Endothelial cell of umbilical vein (primary cell): Measurements from ENCODE around the gene TRAPPC2L. TPM values are rescaled to one million over a fixed set of nuclear protein-coding genes. Genes with fewer than 3 reads are reported as not detected.

ENCODE experiments used
- BruUV-seq: library from RNA; stranded (reverse); fragments of 400-500 nt; replicated peaks from 2 replicates; lab custom pipeline; 2021; lab: Mats Ljungman, UMichigan
- CTCF ChIA-PET: fragments of 300-600, 350-600 bp; sonication (Branson Sonifier 250); formaldehyde crosslinking; loops from one replicate; lab custom pipeline; 2021; ENCODE audit warnings: antibody characterized with exemption, inconsistent platforms; lab: Charles Lee
- POLR2A ChIA-PET: fragments of 300-600, 350-600 bp; sonication (Branson Sonifier 250); formaldehyde crosslinking; loops from one replicate; lab custom pipeline; 2021; ENCODE audit warnings: antibody characterized with exemption, inconsistent platforms; lab: Charles Lee
- DNase-seq: peaks from one replicate; pipeline ENCODE4 v3.0.0-alpha.2; 2011; ENCODE audit warnings: low read depth, low spot score
- FAIRE-seq: peaks from 2 replicates; lab custom pipeline; 2011; peaks lifted over from hg19 to GRCh38; lab: Jason Lieb, UNC
- H2AFZ ChIP-seq: 2 replicates; pipeline ENCODE4 v1.6.0; 2012; ENCODE audit warnings: low read depth, low read length, control low read depth, inconsistent platforms
- H3K27ac ChIP-seq: 2 replicates; pipeline ENCODE4 v1.5.1; 2011; ENCODE audit warnings: low read depth, mild to moderate bottlenecking, control low read depth, low read length, moderate library complexity; ENCODE audit not compliant: insufficient read depth
- H3K27me3 ChIP-seq, 2 experiments: 2 replicates each; pipeline versions ENCODE4 v1.6.0 to v1.6.1; 2011; ENCODE audit warnings: low read length in 2 of 2, mixed read lengths in 1 of 2; ENCODE audit not compliant: control insufficient read depth in 2 of 2, insufficient read depth in 2 of 2
- H3K36me3 ChIP-seq, 2 experiments: 2 replicates in 1 of 2; 3 replicates in 1 of 2; pipeline ENCODE4 v1.5.1; 2011; ENCODE audit warnings: low read length in 2 of 2, mild to moderate bottlenecking in 1 of 2, moderate library complexity in 1 of 2; ENCODE audit not compliant: control insufficient read depth in 2 of 2, insufficient read depth in 2 of 2; ENCODE audit errors: extremely low read depth in 1 of 2
- H3K4me1 ChIP-seq: 3 replicates; pipeline ENCODE4 v1.5.1; 2011; ENCODE audit warnings: mild to moderate bottlenecking, low read length; ENCODE audit not compliant: control insufficient read depth, insufficient read depth; ENCODE audit errors: extremely low read depth
- H3K4me2 ChIP-seq: 2 replicates; pipeline ENCODE4 v1.6.1; 2011; ENCODE audit warnings: low read length, control low read depth, mixed read lengths; ENCODE audit not compliant: insufficient read depth
- H3K4me3 ChIP-seq, 3 experiments: fragments of 200-600 bp in 1 of 3; sonication (generic), shearing (Covaris generic) in 1 of 3; replicated peaks in 1 of 3; 2 replicates each; pipeline ENCODE4 v1.5.1; 2011 to 2016; ENCODE audit warnings: control low read depth in 3 of 3, low read length in 3 of 3, mild to moderate bottlenecking in 2 of 3, inconsistent platforms in 1 of 3, low read depth in 1 of 3, moderate library complexity in 1 of 3; ENCODE audit not compliant: insufficient read depth in 1 of 3
- H3K79me2 ChIP-seq: 2 replicates; pipeline ENCODE4 v1.6.0; 2012; ENCODE audit warnings: low read length, inconsistent platforms; ENCODE audit not compliant: control insufficient read depth, insufficient read depth
- H3K9ac ChIP-seq: replicated peaks from 2 replicates; pipeline ENCODE3; 2011; ENCODE audit warnings: low read length, control low read depth; ENCODE audit not compliant: insufficient read depth; ENCODE audit errors: extremely low read depth
- H3K9me1 ChIP-seq: replicated peaks from 3 replicates; pipeline ENCODE4 v1.6.0; 2011; ENCODE audit warnings: mild to moderate bottlenecking, low read length; ENCODE audit not compliant: control insufficient read depth, insufficient read depth; ENCODE audit errors: extremely low read depth
- H3K9me3 ChIP-seq: replicated peaks from 2 replicates; pipeline ENCODE4 v1.5.1; 2012; ENCODE audit warnings: low read length, inconsistent platforms; ENCODE audit not compliant: control insufficient read depth, insufficient read depth
- H4K20me1 ChIP-seq: replicated peaks from 2 replicates; pipeline ENCODE3; 2011; ENCODE audit warnings: mild to moderate bottlenecking, low read length; ENCODE audit not compliant: control insufficient read depth, insufficient read depth; ENCODE audit errors: extremely low read depth
- EZH2 ChIP-seq: IDR thresholded peaks from 2 replicates; pipeline ENCODE4 v1.6.1; 2012; ENCODE audit warnings: borderline replicate concordance, low read depth, mild to moderate bottlenecking, moderate library complexity, low read length, inconsistent platforms; ENCODE audit not compliant: severe bottlenecking
- GATA2 ChIP-seq: IDR thresholded peaks from 2 replicates; pipeline ENCODE4 v1.7.0; 2011; ENCODE audit warnings: low read depth, mild to moderate bottlenecking, moderate library complexity, mixed read lengths, low read length; ENCODE audit not compliant: insufficient read length, insufficient read depth
- MAX ChIP-seq: IDR thresholded peaks from 2 replicates; pipeline ENCODE4 v1.6.1; 2011; ENCODE audit not compliant: insufficient read depth, insufficient read length
- MYC ChIP-seq: IDR thresholded peaks from one replicate; pipeline ENCODE4 v1.6.1; 2011; ENCODE audit warnings: mild to moderate bottlenecking, low read depth, low read length
- POLR2AphosphoS5 ChIP-seq: IDR thresholded peaks from 2 replicates; pipeline ENCODE4 v1.6.1; 2012; ENCODE audit warnings: low read depth, mild to moderate bottlenecking, control low read depth, low read length, moderate library complexity; ENCODE audit not compliant: insufficient read depth
- dilution Hi-C: fragments of 300-500 bp; cut with MboI; formaldehyde crosslinking; loops from one replicate; pipeline ENCODE4 v1.15.0; 2019; ENCODE audit warnings: low sequenced_read_pairs; ENCODE audit not compliant: extremely low pct_ligation_motif_present
- intact Hi-C: fragments of 100-400 bp; cut with micrococcal nuclease; formaldehyde crosslinking; loops from one replicate; pipeline ENCODE4 v1.10.0; 2022
- polyA plus RNA-seq, 4 experiments: library from polyadenylated mRNA; depleted of rRNA in 3 of 4; stranded (reverse) in 3 of 4; unstranded in 1 of 4; fragments of >200 nt; gene quantifications; 2 replicates each; pipeline versions ENCODE4 v1.2.1 to v1.2.3, GENCODE V29; 2011 to 2012; ENCODE audit warnings: missing spikeins in 1 of 4
- total RNA-seq: library from RNA; stranded (reverse); gene quantifications from 2 replicates; pipeline ENCODE4 v1.2.3, GENCODE V29; 2021

TRAPPC2L gene
- total and polyA plus RNA-seq, 2 donors (not counting 3 experiments of a cell fraction or from before 2014, with no cell fraction given), result 61.9 to 131 TPM

DNA sequence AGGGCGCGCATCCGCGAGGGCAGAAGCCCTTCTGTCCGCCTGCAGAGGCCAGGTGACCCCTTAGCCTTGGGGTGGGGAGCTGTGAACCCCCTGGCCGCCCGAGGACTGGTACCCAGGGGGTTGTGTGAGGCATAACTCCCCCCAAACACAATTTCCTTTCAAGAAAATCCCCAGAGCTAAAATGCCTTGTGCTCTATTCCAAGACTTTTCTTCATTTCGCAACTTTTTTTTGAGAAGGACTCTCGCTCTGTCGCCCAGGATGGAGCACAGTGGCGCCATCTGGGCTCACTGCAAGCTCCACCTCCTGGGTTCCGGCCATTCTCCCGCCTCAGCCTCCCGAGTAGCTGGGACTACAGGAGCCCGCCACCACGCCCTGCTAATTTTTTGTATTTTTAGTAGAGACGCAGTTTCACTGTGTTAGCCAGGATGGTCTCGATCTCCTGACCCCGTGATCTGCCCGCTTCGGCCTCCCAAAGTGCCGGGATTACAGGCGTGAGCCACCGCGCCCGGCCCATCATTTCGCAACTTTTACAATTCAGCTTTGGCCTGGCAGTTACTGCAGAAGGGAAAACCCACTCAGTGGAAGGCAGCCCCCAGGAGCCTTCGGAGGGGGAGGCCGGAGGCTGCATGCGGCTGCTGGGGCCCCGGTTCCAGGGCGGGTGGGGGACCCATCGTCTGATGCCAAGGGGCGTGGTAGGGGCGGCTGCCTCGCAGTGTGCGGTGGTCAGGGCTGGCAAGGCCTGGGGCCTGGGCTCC is 44.2 kb upstream of the TRAPPC2L start:
- BruUV-seq, result no TSS peak
- intact Hi-C loops, result loop anchor here (1.0 to 5.0 kb wide), 2 partner anchors 45 to 110 kb away; partner anchors contain the start of gene TRAPPC2L

More for the DNA sequence above, 44.2 kb upstream of the TRAPPC2L start:
- Histone ChIP-seq H3K9ac (peak overlapping the region; percentile 42), H3K27me3 (no peaks in the 10 kb centered on the region), H3K4me3 (peak overlapping the region; percentile 42 to 54 (median 52)), H3K9me3 (no peaks in the 10 kb centered on the region), H3K79me2 (peaks cover 23% of the 10 kb centered on the region), H4K20me1 (no peaks in the 10 kb centered on the region), H3K9me1 (no peaks in the 10 kb centered on the region), H3K27ac (peak overlapping the region; percentile 49), H3K4me2 (peak overlapping the region; percentile 85), H3K36me3 (peaks cover 2 to 12% of the 10 kb centered on the region in 2 experiments), H3K4me1 (peaks cover 17% of the 10 kb centered on the region), H2AFZ (peak overlapping the region; percentile 96)
- POLR2A ChIA-PET, result interaction anchor here (1.3 kb wide), 1 partner anchor 28 kb away, joined by 4 read pairs; the partner anchor contains the start of gene PIEZO1
- TF ChIP-seq GATA2, result no peak
- TF ChIP-seq POLR2AphosphoS5, result no peak
- TF ChIP-seq EZH2, result no peak
- TF ChIP-seq MAX, result no peak
- no peak for TF ChIP-seq MYC
- FAIRE-seq, result no peak
- dilution Hi-C loops, result no loop called here
- CTCF ChIA-PET, result interaction anchor here (0.6 to 4.9 kb wide), 7 partner anchors 29 to 404 kb away, joined by 3 to 50 read pairs (median 14); partner anchors contain the start of genes GALNS, PIEZO1 and TRAPPC2L
- DNase-seq, result no peak
